Ovary (tissue), 3 donors: ENCODE measurements around the gene UNC13D.

Experiments
- EP300 ChIP-seq: sonication (generic); formaldehyde crosslinking; IDR thresholded peaks from one replicate; pipeline ENCODE4 v1.6.1; 2017; ENCODE audit warnings: antibody characterized with exemption
- POLR2A ChIP-seq: fragments of 450-650 bp; IDR thresholded peaks from one replicate; pipeline ENCODE4 v1.6.1; 2017; ENCODE audit warnings: antibody characterized with exemption, mild to moderate bottlenecking, moderate library complexity
- TF ChIP-seq, protein P1 (sequence below), 3 donors: fragments of 450-650 bp in 2 of 3; fragments of 200-600 bp in 1 of 3; IDR thresholded peaks; one replicate each; pipeline versions ENCODE4 v1.5.1 to v1.8.0; 2016 to 2022; ENCODE audit warnings: antibody characterized with exemption in 3 of 3, mild to moderate bottlenecking in 1 of 3
- donor health status: DM: no; HTN: no; CAD: no.

- TF ChIP-seq, protein P1, sequence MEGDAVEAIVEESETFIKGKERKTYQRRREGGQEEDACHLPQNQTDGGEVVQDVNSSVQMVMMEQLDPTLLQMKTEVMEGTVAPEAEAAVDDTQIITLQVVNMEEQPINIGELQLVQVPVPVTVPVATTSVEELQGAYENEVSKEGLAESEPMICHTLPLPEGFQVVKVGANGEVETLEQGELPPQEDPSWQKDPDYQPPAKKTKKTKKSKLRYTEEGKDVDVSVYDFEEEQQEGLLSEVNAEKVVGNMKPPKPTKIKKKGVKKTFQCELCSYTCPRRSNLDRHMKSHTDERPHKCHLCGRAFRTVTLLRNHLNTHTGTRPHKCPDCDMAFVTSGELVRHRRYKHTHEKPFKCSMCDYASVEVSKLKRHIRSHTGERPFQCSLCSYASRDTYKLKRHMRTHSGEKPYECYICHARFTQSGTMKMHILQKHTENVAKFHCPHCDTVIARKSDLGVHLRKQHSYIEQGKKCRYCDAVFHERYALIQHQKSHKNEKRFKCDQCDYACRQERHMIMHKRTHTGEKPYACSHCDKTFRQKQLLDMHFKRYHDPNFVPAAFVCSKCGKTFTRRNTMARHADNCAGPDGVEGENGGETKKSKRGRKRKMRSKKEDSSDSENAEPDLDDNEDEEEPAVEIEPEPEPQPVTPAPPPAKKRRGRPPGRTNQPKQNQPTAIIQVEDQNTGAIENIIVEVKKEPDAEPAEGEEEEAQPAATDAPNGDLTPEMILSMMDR (IDR thresholded peaks at IDR 0.05) = no peak
- TF ChIP-seq POLR2A (no peak), EP300 (no peak)
These were observed 31.2 kb upstream of the UNC13D start for GRCh38 chr17:75875182-75875939.
